ENCODE measurements around the gene PAPOLB.
A peak's percentile ranks its signal among the peaks of the same experiment; 100 is the strongest.
"Not testable (repeated sequence)": the region's sequence is repeated elsewhere in the genome, so short reads cannot be mapped to it uniquely, and the experiment has no call there.

Gene PAPOLB

DNA sequence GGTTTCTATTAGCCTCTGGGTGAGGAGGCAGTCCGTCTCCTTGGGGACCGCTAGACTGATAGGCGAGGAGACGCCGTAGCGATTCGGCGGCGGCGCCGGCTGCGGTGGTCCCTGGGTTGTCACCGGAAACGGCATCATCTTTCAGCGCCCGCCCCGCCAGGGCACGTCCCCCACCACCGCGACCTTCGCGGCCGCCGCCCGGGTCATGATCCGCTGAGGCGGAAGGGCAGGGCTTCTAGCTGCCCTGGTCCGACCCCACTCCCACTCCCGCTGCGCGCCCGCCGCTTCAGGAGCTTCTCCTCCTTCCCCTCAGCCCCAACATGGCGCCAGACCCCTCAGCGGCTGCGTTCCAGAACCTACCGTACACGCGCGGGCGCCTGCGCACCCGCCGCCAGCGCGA is at the start of gene PAPOLB:
Gene PAPOLB (minus strand): TSS at position 358 of the 400 bp plus-strand sequence. CDS start 220 bp downstream, at position 138.
- no peak for DNase-seq

DNA sequence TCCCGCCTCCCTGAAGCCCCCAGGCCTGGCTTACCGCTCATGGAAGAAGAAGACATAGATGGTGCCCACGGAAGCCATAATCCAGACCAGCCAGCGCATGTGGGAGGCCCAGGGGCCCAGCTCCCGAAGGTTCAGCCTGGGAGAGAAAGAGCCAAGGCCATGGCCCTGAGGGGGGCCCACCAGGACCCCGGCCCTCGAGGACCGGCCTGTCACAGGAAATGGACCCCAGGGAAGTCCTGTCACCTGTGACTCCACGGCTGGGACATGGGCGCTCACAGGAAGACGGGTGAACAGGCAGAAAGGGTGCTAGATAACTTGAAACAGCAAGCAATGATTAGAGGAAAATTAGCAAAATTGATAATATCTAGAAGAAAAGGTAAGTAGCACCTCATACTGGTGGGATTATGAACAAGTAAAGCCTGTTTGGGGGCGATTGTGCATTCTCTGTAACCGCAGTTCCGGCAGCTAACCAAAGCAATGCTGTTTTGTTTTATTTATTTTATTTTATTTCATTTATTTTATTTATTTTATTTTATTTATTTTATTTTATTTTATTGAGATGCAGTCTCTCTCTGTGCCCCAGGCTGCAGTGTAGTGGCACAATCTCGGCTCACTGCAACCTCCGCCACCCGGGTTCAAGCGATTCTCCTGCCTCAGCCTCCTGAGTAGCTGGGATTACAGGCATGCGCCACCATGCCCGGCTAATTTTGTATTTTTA is 49.4 kb upstream of the PAPOLB start:
- no peak for DNase-seq

DNA sequence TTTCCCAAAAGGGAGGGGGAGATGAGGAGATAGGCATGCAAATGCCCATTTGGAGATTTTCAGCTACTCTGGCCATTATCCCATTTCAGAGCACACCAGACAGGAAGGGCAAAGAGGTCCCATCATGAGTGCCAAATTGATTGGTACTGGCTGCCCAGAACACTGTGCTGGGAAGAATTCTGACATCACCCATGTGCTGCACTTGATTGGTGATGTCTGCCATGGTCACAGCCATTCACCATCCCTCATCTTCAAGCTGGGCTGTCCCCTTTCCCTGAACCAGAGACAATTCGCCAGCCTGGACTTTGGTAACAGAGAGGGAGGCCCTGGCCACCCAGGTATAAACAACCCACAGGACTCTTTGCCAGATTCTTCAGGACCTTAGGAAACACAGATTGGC is 44.9 kb upstream of the PAPOLB start:
- DNase-seq: no peak

DNA sequence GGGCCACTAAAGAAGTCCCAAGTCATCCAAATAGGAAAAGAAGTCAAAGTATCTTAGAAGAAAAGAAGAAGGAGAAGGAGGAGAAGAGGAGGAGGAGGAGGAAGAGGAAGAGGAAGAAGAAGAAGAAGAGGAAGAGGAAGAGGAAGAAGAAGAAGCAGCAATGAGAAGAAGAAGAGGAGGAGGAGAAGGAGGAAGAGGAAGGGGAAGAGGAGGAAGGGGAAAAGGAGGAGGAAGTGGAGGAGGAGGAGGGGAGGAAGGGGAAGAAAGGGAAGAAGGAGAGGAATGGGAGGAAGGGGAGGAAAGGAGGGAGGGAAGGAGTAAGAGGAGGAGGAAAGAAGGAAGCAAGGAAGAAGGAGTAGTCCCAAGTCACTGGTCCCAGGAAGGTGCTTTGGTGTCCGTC is 43.3 kb upstream of the PAPOLB start:
- DNase-seq: no peak

DNA sequence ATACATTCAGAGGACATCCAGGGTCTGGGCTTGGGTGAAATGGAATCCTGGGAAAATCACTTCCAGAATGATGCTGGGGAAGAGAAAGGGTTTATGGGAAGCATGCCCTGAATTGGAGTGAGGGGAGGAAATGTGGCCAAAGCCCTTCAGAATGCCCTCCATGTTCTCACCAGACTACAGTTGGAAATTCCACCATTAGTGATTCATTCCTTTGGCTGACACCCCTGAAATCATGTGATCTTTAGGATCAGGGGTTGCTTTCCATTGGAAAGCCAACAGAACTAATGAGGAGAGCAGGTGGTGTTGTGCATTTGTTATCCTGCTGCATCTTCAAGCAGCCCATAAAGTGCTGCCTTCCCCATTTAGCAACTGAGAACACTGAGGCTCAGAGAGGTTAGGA is 42.5 kb upstream of the PAPOLB start:
- DNase-seq: no peak

DNA sequence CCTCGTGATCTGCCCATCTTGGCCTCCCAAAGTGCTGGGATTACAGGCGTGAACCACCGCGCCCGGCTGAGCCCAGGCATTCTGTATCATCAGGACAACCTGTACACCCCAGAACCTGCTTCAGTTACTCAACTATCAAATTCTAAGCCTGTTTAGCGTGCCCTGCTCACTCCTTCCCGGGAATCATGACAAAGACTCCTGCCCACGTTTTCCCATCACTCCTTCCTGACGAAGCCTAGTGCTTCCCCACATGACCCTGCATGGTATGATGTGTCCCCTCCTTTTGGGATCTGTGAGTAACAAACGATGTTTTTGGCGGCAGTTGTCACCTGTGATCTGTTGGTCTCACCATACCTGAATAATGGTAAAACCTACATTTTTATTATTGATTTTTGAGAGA is 33.9 kb upstream of the PAPOLB start:
- no peak for DNase-seq

DNA sequence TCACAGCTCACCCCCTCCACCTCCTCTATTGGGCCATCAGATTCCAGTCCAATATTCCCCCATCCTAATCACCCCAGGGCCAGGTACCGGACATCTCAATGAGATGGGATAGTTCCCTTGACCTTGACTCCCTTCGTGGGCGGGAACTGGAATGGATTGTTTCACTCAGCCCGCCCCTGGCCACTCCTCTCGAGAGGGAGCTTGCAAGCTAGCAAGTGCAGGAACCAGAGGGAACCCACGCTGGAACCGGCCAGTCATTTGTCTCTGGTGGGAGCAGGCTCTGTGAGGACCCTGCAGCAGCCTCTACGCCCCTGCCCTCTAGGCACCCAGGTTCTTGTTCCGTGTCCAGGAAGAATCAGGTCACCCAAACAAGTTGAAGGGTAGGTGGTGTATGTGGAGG is 32.7 kb upstream of the PAPOLB start:
- no peak for DNase-seq

DNA sequence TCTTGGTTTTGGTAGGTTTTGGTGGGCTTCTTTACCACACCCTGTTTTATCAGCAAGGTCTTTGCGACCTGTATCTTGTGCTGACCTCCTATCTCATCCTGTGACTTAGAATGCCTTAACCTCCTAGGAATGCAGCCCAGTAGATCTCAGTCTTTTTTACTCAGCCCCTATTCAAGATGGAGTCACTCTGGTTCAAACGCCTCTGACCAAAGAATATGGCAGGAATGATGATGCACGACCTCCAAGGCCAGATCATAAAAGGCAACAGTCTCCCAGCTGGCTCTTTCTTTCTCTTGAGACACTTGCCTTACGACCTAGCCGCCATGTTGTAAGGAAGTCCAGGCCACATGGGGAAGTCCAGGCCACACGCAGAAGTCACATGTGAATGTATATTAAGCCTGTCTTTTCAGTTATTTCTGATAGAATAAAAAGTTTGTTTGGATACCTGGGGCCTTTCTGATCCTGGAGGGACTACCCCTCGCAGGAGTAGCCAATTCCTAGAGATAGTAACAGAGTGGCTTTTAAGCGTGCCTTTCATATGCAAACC is 32.2 kb upstream of the PAPOLB start:
- no peak for DNase-seq

DNA sequence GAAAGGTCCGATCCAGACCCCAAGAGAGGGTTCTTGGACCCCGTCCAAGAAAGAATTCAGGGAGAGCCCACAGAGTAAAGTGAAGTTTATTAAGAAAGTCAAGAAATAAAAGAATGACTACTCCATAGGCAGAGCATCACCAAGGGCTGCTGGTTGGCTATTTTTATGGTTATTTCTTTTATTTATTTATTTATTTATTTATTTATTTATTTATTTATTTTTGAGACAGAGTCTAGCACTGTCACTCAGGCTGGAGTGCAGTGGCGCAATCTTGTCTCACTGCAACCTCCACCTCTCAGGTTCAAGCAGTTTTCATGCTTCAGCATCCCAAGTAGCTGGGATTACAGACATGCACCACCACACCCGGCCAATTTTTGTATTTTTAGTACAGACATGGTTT is 31.4 kb upstream of the PAPOLB start:
- DNase-seq: not testable (repeated sequence)

DNA sequence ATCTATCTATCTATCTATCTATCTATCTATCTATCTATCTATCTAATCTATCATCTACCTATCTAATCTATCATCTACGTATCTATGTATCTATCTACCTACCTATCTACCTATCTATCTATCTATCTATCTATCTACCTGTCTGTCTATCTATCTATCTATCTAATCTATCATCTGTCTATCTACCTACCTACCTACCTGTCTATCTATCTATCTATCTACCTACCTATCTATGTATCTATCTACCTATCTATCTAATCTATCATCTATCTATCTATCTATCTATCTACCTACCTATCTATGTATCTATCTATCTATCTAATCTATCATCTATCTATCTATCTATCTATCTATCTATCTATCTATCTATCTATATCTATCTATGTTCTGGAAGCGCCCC is 29.7 kb upstream of the PAPOLB start:
- not testable (repeated sequence) for DNase-seq

DNA sequence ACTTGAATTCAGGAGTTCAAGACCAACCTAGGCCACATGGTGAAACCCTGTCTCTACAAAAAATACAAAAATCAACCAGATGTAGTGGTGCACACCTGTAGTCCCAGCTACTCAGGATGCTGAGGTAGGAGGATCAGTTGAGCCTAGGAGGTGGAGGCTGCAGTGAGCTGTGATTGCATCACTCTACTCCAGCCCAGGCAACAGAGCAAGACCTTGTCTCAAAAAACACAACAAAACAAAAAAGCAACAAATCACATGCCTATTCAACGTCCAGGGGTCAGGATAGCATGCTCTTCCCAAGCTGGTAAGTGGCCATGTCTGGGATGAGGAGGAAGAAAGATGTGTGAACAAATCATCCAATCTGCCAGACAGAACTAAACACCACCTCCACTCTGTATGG is 27.9 kb upstream of the PAPOLB start:
- DNase-seq: no peak

DNA sequence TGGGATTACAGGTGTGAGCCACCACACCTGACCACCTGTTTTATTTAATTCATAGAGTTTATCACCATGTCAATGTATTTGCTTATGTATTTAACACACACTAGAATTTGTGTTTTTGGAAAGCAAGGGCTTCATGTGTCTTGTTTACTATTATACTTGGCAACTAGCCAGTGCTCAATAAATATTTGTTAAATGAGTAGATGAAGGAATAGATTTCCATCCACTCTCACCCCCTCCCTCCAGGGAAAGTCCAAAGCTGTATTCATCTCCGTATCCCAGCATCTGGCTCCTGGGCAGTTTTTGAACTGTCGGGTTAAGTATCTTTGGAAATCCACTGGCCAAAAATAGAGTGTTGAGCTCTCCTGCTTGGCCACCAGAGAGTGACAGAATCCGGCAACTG is 26.3 kb upstream of the PAPOLB start:
- no peak for DNase-seq

DNA sequence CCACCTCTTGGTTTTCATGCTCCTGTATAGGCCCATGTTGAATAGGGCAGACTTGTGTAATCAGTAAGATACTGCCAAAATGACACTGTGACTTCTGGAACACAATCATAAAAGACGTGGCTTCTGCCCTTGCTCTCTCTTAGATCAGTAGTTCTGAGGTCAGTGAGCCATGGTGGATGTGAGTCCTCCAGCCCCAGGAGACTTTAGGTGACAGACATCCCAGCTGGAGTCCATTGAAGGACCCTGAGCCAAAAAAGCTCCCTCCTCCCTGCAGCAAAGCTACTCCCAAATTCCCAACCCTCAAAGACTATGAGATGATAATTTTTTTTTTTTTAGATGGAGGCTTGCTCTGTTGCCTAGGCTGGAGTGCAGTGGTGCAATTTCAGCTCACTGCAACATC is 24.8 kb upstream of the PAPOLB start:
- no peak for DNase-seq

DNA sequence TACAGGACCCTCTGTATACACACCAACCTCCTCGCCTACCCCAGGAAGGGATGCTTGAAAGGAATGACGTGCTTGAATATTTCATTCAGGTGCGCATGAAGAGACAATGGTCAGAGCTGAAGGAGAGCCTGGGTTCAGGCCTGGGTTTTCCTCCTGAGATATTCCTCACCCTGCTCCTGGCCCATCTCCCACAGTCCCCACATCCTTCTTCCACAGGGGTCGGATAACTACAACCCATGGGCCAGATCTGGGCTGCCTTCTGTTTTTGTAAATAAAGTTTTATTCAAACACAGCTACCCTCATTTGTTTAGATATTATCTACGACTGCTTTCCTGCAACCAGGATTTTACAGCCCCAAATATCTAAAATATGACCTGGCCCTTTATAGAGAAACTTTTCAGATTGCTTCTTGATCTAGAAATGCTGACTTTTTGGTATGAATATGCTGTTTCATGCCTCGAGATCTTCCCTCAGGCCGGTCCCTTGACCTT is 23.5 kb upstream of the PAPOLB start:
- DNase-seq: no peak

DNA sequence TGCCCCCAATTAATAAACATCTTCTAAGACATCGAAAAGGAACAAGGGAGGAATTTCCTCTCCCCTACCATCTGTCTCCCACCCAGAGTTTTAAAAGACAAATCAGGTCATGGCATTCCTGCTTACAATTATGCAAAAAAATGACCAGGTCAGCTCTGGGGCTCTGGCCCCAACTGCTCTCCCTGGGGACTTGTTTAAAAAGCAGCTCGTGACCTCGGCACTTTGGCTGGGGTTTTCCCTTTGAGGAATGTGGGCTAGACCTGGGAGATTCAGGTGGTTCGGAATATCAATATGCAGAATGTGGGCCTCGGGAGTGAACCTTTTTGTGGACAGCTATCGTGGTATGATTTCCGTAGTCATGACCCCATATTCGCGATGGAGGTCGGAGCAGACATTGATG is 22.3 kb upstream of the PAPOLB start:
- no peak for DNase-seq

DNA sequence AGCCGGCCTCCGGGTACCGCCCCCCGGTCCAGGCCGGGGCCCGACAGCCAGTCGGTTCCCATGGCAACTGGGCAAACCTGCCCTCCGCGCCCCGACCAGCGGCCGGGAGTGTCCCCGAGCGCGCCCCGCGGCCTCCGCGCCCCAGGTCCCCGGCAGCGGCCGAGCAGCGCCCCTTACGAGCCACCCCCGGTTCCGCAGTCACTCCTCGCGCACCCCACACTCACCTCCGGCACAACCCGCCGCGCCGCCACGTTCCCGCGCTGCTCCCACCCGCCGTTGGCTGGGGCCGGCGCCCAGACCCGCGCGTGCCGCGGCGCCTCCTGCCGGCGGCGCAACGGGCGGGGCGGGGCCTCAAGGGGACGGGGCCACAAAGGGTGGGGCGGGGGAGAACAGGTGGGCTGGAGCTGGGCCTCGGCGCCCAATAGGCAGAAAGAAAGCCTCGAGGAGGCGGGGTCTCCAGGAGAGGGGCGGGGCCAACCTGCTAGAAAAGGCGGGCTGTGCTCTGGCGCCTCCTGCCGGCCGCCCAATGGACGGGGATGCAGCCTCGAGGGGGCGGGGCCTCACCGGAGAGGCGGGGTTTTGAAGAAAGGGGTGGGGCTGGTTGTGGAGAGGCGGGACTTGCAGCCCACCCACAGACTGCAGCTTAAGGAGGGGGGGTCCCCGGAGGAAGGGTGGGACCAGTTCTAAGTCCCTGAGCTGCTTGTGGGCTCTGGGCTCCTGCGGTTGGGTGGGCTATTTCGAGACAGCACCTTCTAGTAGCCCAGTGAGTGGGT is 21.7 kb upstream of the PAPOLB start, which contains the start of gene RADIL:
Gene RADIL (minus strand): TSS at position 345 of the 773 bp plus-strand sequence. CDS start 5,577 bp downstream, outside the sequence.
- peak; percentile 70 for DNase-seq

DNA sequence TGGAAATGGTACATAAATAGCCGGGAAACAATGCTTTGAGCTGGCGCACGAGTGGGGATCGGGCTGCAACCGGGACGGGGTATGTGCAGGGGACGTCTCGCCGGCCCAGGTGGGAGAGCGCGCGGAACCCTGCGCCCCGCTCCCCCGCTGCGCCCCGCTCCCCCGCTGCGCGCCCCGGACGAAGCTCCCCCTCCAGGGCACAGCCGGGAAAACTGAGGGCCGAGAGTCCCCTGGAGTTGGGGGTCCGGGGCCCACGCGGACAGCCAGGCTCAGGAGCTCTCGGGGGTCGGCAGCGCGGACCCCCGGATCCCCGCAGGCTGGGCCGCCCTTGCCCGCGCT is 21.2 kb upstream of the PAPOLB start:
- DNase-seq: no peak

DNA sequence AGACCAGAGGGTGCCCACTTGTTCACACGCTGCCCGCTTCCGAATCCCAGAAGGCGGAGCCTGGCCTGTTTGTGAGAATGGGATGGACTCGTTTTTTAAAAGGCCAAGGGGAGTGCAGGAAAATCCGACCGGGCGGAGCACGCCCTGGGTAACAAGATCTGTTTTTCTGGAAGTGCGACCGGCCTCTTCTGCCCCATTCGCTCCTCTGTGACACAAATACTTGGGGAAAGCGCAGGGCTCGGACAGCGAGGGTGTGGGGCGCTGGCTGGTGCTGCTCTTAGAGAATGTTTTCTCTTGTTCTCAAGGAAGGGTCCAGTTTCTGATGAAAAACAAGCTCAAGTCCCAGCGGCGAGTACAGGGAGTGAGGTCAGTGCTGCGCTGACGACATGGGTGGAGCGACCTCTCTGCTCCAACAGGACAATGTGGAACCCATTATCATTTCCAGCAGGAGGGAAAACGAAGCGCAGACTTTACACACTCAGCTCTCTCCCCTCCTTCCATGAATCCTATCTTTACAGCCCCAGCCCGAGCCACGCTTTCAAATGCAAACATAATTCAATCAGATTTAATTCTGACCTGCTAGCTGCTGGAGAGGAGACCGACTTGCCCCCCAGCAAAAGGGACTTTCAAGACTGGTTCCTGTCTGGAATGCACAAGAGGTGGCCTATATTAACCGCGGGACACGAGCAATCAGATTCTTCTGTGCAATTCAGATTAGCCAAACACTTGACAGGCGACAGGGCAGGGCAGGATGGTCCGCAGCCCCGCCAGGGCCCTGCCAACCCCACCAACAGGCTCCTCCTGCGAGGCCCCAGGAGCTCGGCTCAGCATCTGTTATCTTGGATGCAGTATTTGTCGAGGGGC is 20.6 kb upstream of the PAPOLB start:
- DNase-seq: no peak

DNA sequence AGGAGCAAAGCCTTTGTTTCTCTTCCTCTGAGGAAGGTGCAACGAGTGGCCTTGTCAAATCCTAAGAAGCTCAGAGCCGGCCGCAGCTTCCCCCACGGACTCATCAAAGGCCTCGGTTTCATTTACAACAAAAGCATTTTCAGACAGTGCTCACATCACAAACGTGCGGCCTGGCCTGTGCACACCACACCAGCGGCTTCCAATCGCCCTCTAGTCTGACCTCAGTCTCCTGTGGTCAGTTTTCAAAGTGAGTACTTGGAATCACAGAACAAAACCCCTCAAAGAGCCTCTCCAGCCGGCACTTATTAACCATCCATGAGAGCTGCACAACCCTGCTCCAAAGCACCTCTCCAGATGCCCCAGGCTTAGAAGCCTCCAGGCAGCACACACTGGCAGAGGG is 18.4 kb upstream of the PAPOLB start:
- DNase-seq: no peak

DNA sequence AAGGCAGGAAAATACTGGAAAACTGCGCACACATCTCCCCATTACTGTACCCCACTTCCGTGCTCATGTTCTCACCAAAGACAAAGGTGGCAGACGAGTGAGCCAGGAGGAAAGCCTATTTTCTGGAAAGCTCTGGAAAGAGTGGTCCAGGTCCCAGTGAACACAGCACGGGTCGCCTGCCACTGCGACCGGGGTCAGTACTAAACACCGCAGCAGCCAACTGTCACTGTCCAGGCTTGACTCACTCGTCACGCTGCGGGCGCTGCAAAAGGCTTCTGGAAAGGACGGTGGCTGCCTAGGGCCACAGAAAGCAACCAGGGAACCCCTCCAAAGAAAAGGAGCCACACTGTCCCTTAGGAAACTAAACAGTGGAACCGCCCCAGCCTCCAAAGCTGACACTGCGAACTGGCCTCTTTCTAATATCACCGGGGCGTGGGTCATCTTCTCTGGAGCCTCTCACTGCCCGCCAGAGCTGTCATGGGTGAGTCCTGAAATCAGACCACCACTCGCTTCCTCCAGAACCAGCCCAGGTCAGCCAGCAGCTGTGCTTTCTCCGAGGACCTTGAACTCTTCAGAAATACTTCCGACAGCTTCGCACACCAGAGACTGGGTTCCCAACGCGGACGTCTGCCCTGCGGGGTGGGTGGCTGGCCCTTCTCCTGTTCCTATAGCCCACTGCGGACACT is 17.7 kb upstream of the PAPOLB start:
- DNase-seq: no peak

DNA sequence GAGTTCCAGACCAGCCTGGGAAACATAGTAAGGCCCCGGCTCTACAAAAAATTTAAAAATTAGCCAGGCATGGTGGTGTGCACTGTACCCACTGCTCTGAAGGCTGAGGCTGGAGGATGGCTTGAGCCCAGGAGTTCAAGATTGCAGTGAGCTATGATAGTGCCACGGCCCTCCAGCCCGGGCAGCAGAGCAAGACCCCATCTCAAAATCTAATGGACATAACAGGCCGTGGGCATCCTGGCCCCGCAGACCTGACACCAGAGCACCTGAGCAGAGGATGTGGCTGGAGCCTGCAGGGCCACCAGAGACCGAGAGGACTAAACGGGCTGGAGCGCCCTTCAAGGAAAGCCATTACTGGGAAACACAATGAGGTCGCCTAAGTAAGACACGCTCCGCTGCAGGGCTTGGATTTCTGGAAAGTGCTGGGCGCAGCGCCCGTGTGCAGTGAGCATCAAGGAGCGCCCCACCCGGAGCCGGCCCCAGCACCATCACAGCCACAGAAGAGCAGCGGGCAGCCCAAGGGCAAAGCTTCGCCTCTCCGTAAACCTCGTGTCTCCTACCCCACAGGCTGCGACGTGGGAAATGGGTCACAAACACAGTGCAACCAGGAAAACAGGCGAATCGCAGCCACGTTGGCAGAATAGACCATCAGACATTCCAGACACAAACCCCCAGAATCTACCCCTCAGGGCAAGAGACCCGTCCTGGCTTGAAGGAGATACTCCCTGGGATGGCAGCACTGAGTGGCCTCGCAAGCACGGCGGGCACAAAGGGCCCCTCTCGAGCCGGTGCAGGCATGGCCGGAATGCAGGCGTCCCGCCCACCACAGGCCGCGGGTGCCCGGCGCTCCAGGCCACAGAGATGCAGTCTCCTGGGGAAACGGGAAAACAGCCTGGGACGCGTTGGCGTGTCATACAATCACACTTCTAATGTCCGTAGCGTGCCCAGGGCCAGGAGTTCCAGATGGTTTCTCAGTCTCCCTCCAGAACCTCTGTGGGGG is 16.8 kb upstream of the PAPOLB start:
- no peak for DNase-seq
